Naive thymus-derived CD4-positive, alpha-beta T cell (primary cell): ENCODE measurements around the gene IQGAP2. TPM values are rescaled to one million over a fixed set of nuclear protein-coding genes. Genes with fewer than 3 reads are reported as not detected.

ENCODE experiments used
- ATAC-seq: fragments of 150-1000 bp; cut with Tn5 transposase; 2 replicates; pipeline ENCODE4 v1.10.0; 2021; ENCODE audit warnings: mild to moderate bottlenecking, moderate library complexity
- CTCF ChIA-PET: fragments of 350-600 bp; sonication (Branson Sonifier 250); formaldehyde crosslinking; loops from one replicate; lab custom pipeline; 2021; ENCODE audit warnings: antibody characterized with exemption; lab: Charles Lee
- POLR2A ChIA-PET: fragments of 350-600 bp; sonication (Branson Sonifier 250); formaldehyde crosslinking; loops from one replicate; lab custom pipeline; 2021; ENCODE audit warnings: antibody characterized with exemption, inconsistent platforms; lab: Charles Lee
- DNase-seq, 9 donors: peaks; one replicate each; pipeline versions ENCODE4 v3.0.0 to v3.0.0-alpha.2; 2020 to 2022; ENCODE audit warnings: mixed read lengths in 1 of 9
- H3K27ac ChIP-seq: one replicate; pipeline ENCODE4 v1.7.0; 2013; ENCODE audit warnings: mild to moderate bottlenecking, low read depth, low read length, moderate library complexity
- H3K27me3 ChIP-seq, 2 donors: one replicate each; pipeline ENCODE4 v1.7.0; 2013; ENCODE audit warnings: low read length in 2 of 2, mild to moderate bottlenecking in 2 of 2, moderate library complexity in 2 of 2; ENCODE audit not compliant: control insufficient read depth in 2 of 2, insufficient read depth in 2 of 2
- H3K36me3 ChIP-seq, 3 experiments: 1 replicate in 2 of 3; 2 replicates in 1 of 3; pipeline ENCODE4 v1.7.0; 2013; ENCODE audit warnings: low read length in 3 of 3, mild to moderate bottlenecking in 3 of 3, moderate library complexity in 1 of 3; ENCODE audit not compliant: insufficient read depth in 3 of 3, control insufficient read depth in 2 of 3
- H3K4me1 ChIP-seq, 2 donors: one replicate each; pipeline ENCODE4 v1.7.0; 2013; ENCODE audit warnings: low read length in 2 of 2, mild to moderate bottlenecking in 2 of 2, moderate library complexity in 1 of 2; ENCODE audit not compliant: control insufficient read depth in 2 of 2, insufficient read depth in 2 of 2
- H3K4me3 ChIP-seq: 2 replicates; pipeline ENCODE4 v1.7.0; 2013; ENCODE audit warnings: mild to moderate bottlenecking, low read length
- H3K9me3 ChIP-seq, 3 experiments: 1 replicate in 2 of 3; 2 replicates in 1 of 3; pipeline ENCODE4 v1.7.0; 2013; ENCODE audit warnings: low read length in 3 of 3; ENCODE audit not compliant: control insufficient read depth in 2 of 3
- H3K27ac Mint-ChIP-seq, 9 donors: one replicate each; pipeline ENCODE4 v1.8.0; 2020 to 2022; ENCODE audit warnings: mixed read lengths in 9 of 9, mild to moderate bottlenecking in 8 of 9, moderate library complexity in 5 of 9, inconsistent platforms in 2 of 9
- H3K27me3 Mint-ChIP-seq, 5 donors: one replicate each; pipeline ENCODE4 v1.8.0; 2021 to 2022; ENCODE audit warnings: mixed read lengths in 5 of 5, mild to moderate bottlenecking in 1 of 5
- H3K36me3 Mint-ChIP-seq, 5 donors: one replicate each; pipeline ENCODE4 v1.8.0; 2020 to 2022; ENCODE audit warnings: mixed read lengths in 5 of 5, mild to moderate bottlenecking in 3 of 5, inconsistent platforms in 1 of 5
- H3K4me1 Mint-ChIP-seq, 7 donors: one replicate each; pipeline ENCODE4 v1.8.0; 2020 to 2022; ENCODE audit warnings: mixed read lengths in 7 of 7, mild to moderate bottlenecking in 3 of 7, inconsistent platforms in 1 of 7
- H3K4me3 Mint-ChIP-seq, 10 donors: one replicate each; pipeline ENCODE4 v1.8.0; 2020 to 2022; ENCODE audit warnings: mild to moderate bottlenecking in 10 of 10, mixed read lengths in 10 of 10, moderate library complexity in 6 of 10, inconsistent platforms in 2 of 10
- H3K9me3 Mint-ChIP-seq, 11 donors: one replicate each; pipeline ENCODE4 v1.8.0; 2020 to 2022; ENCODE audit warnings: mixed read lengths in 11 of 11, mild to moderate bottlenecking in 4 of 11, inconsistent platforms in 1 of 11, moderate library complexity in 1 of 11
- intact Hi-C, 2 donors: fragments of 100-400 bp; cut with micrococcal nuclease; formaldehyde crosslinking; loops; one replicate each; pipeline ENCODE4 v1.15.1; 2023
- polyA plus RNA-seq, 2 donors: library from polyadenylated mRNA; unstranded; fragments of 300-500 nt; fragmentation: Illumina TruSeq; gene quantifications; one replicate each; pipeline ENCODE4 v1.2.3, GENCODE V29; 2021
- total RNA-seq, 6 experiments: library from RNA in 5 of 6; stranded (reverse) in 5 of 6; gene quantifications; 1 replicate in 5 of 6; 2 replicates in 1 of 6; pipeline ENCODE4 v1.2.3 and lab custom pipeline; 2021 to 2026

The IQGAP2 gene
- total and polyA plus RNA-seq, 7 experiments from 2014 or later = 19.0 to 114 (median 86.3) TPM

GRCh38 chr5:76710991-76711390 is 307.9 kb downstream of the IQGAP2 start:
- no peaks in the 10 kb centered on the region for H3K36me3 ChIP-seq
- intact Hi-C loops = loop anchor here (5.0 to 10.0 kb wide), 3 partner anchors 144 to 306 kb away; partner anchors contain the start of genes IQGAP2 (in 1 of the 2) and S100Z (in 1 of the 2)
- H3K36me3 Mint-ChIP-seq = peaks cover 0 to 17% (median 3%) of the 10 kb centered on the region in 5 donors
- ChIA-PET CTCF (no interaction called here), POLR2A (no interaction called here)
- H3K9me3 Mint-ChIP-seq = peaks cover 0 to 4% (median 0%) of the 10 kb centered on the region in 11 donors
- H3K27ac ChIP-seq = no peak overlapping the region
- peaks cover 12 to 21% (median 17%) of the 10 kb centered on the region in 5 donors for H3K27me3 Mint-ChIP-seq
- peak overlapping the region in 1 of 10 donors; percentile 42 for H3K4me3 Mint-ChIP-seq
- no peak for ATAC-seq
- peaks cover 0 to 12% of the 10 kb centered on the region in 2 donors for H3K27me3 ChIP-seq
- peaks cover 4 to 10% of the 10 kb centered on the region in 2 donors for H3K4me1 ChIP-seq
- no peak for DNase-seq
- no peak overlapping the region for H3K4me3 ChIP-seq
- peaks cover 8 to 28% (median 16%) of the 10 kb centered on the region in 7 donors for H3K4me1 Mint-ChIP-seq
- no peaks in the 10 kb centered on the region for H3K9me3 ChIP-seq
- H3K27ac Mint-ChIP-seq = peak overlapping the region in 1 of 9 donors; percentile 58

GRCh38 chr5:76714751-76715485 is 311.8 kb downstream of the IQGAP2 start:
- H3K27me3 Mint-ChIP-seq = peaks cover 35 to 42% (median 40%) of the 10 kb centered on the region in 5 donors
- H3K36me3 Mint-ChIP-seq = peaks cover 0 to 12% (median 0%) of the 10 kb centered on the region in 5 donors
- H3K27me3 ChIP-seq = peaks cover 0 to 17% of the 10 kb centered on the region in 2 donors
- peak overlapping the region; percentile 48 to 88 (median 82) for H3K4me3 Mint-ChIP-seq
- ChIA-PET CTCF (no interaction called here), POLR2A (no interaction called here)
- no peaks in the 10 kb centered on the region for H3K36me3 ChIP-seq
- no peak for ATAC-seq
- peaks cover 11 to 41% (median 27%) of the 10 kb centered on the region in 7 donors for H3K4me1 Mint-ChIP-seq
- DNase-seq = no peak
- H3K4me3 ChIP-seq = peak overlapping the region; percentile 82
- no peak overlapping the region for H3K27ac ChIP-seq
- H3K9me3 Mint-ChIP-seq = peaks cover 0 to 4% (median 0%) of the 10 kb centered on the region in 11 donors
- H3K27ac Mint-ChIP-seq = peak overlapping the region in 1 of 9 donors; percentile 29
- intact Hi-C loops = loop anchor here (5.0 to 10.0 kb wide), 4 partner anchors 113 to 310 kb away; partner anchors contain the start of genes IQGAP2 (in 1 of the 2) and S100Z (in 1 of the 2)
- H3K4me1 ChIP-seq = peaks cover 12 to 16% of the 10 kb centered on the region in 2 donors
- no peaks in the 10 kb centered on the region for H3K9me3 ChIP-seq

- Mint-ChIP-seq H3K4me3 (peak overlapping the region; percentile 48 to 88 (median 82)), H3K36me3 (peaks cover 0 to 12% (median 0%) of the 10 kb centered on the region in 5 donors), H3K27ac (peak overlapping the region in 1 of 9 donors; percentile 33), H3K4me1 (peaks cover 11 to 41% (median 27%) of the 10 kb centered on the region in 7 donors), H3K27me3 (peaks cover 35 to 42% (median 40%) of the 10 kb centered on the region in 5 donors), H3K9me3 (peaks cover 0 to 4% (median 0%) of the 10 kb centered on the region in 11 donors)
- ChIA-PET CTCF (no interaction called here), POLR2A (no interaction called here)
- Histone ChIP-seq H3K27ac (no peak overlapping the region), H3K4me3 (peak overlapping the region; percentile 82), H3K9me3 (no peaks in the 10 kb centered on the region), H3K36me3 (no peaks in the 10 kb centered on the region), H3K4me1 (peaks cover 12 to 16% of the 10 kb centered on the region in 2 donors), H3K27me3 (peaks cover 0 to 17% of the 10 kb centered on the region in 2 donors)
- intact Hi-C loops = loop anchor here (5.0 to 10.0 kb wide), 3 partner anchors 113 to 311 kb away; partner anchors contain the start of genes IQGAP2 (in 1 of the 2) and S100Z (in 1 of the 2)
- DNase-seq (peak in 1 of 9 donors; percentile 6), ATAC-seq (no peak)
These were observed 312.3 kb downstream of the IQGAP2 start for GRCh38 chr5:76715486-76715735.

GRCh38 chr5:76715736-76716455 is 312.8 kb downstream of the IQGAP2 start, which contains the start of gene F2R:
Gene F2R, plus strand, starts transcription at chr5:76716126. Its CDS starts 182 bp downstream, at chr5:76716308.
- peaks cover 0 to 7% (median 0%) of the 10 kb centered on the region in 5 donors for H3K36me3 Mint-ChIP-seq
- peak within 1 kb of the TSS in 3 of 9 donors; percentile 11 to 79 (median 71) for H3K27ac Mint-ChIP-seq
- Histone ChIP-seq H3K4me3 (peak within 1 kb of the TSS; percentile 82), H3K36me3 (no peaks in the 10 kb centered on the region), H3K4me1 (peaks cover 16 to 17% of the 10 kb centered on the region in 2 donors), H3K27ac (no peak within 1 kb of the TSS), H3K27me3 (peaks cover 0 to 17% of the 10 kb centered on the region in 2 donors), H3K9me3 (no peaks in the 10 kb centered on the region)
- H3K4me1 Mint-ChIP-seq = peaks cover 11 to 36% (median 27%) of the 10 kb centered on the region in 7 donors
- peaks cover 35 to 42% (median 40%) of the 10 kb centered on the region in 5 donors for H3K27me3 Mint-ChIP-seq
- DNase-seq = peak in 8 of 9 donors; percentile 17 to 56 (median 21)
- H3K4me3 Mint-ChIP-seq = peak within 1 kb of the TSS; percentile 48 to 88 (median 82)
- CTCF ChIA-PET = no interaction called here
- POLR2A ChIA-PET = no interaction called here
- peaks cover 0 to 2% (median 0%) of the 10 kb centered on the region in 11 donors for H3K9me3 Mint-ChIP-seq
- intact Hi-C loops = loop anchor here (1.0 to 10.0 kb wide), 5 partner anchors 23 to 311 kb away; partner anchors contain the start of genes IQGAP2 (in 1 of the 2) and S100Z (in 1 of the 2)
- peak; percentile 90 for ATAC-seq

- peak overlapping the region in 3 of 9 donors; percentile 11 to 79 (median 46) for H3K27ac Mint-ChIP-seq
- POLR2A ChIA-PET = no interaction called here
These were observed 313.5 kb downstream of the IQGAP2 start for GRCh38 chr5:76716456-76717157.

More at GRCh38 chr5:76716456-76717157, 313.5 kb downstream of the IQGAP2 start:
- H3K4me1 Mint-ChIP-seq = peaks cover 11 to 33% (median 28%) of the 10 kb centered on the region in 7 donors
- H3K4me3 Mint-ChIP-seq = peak overlapping the region; percentile 48 to 88 (median 82)
- intact Hi-C loops = loop anchor here (1.0 to 10.0 kb wide), 5 partner anchors 23 to 312 kb away; partner anchors contain the start of genes IQGAP2 (in 1 of the 2) and S100Z (in 1 of the 2)
- Histone ChIP-seq H3K27ac (no peak overlapping the region), H3K36me3 (no peaks in the 10 kb centered on the region), H3K4me1 (peaks cover 16 to 20% of the 10 kb centered on the region in 2 donors), H3K9me3 (no peaks in the 10 kb centered on the region), H3K4me3 (peak overlapping the region; percentile 78), H3K27me3 (peaks cover 0 to 17% of the 10 kb centered on the region in 2 donors)
- peaks cover 35 to 42% (median 40%) of the 10 kb centered on the region in 5 donors for H3K27me3 Mint-ChIP-seq
- DNase-seq (no peak), ATAC-seq (no peak)
- H3K36me3 Mint-ChIP-seq = peaks cover 0 to 4% (median 0%) of the 10 kb centered on the region in 5 donors
- CTCF ChIA-PET = interaction anchor here (1.2 kb wide), 1 partner anchor 57 kb away, joined by 3 read pairs; no protein-coding TSS in a partner anchor
- no peaks in the 10 kb centered on the region for H3K9me3 Mint-ChIP-seq
